ENCODE data around the gene AOC1.

The AOC1 gene

DNA sequence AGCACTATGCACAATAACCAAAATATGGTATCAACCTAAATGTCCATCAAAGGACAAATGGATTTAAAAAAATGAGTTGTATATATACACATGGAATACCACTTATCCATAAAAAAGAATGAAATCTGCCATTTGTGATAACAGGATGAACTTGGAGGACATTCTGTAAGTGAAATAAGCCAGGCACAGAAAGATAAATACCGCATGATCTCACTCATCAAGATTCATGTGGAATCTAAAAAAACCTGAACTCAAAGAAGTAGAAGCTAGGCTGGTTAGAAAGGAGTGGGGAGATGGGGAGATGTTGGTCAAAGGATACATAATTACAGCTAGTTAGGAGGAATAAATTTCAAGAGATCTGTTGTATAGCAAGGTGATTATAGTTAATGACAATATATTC, 17.3 kb upstream of the AOC1 start:
- no peak for DNase-seq

DNA sequence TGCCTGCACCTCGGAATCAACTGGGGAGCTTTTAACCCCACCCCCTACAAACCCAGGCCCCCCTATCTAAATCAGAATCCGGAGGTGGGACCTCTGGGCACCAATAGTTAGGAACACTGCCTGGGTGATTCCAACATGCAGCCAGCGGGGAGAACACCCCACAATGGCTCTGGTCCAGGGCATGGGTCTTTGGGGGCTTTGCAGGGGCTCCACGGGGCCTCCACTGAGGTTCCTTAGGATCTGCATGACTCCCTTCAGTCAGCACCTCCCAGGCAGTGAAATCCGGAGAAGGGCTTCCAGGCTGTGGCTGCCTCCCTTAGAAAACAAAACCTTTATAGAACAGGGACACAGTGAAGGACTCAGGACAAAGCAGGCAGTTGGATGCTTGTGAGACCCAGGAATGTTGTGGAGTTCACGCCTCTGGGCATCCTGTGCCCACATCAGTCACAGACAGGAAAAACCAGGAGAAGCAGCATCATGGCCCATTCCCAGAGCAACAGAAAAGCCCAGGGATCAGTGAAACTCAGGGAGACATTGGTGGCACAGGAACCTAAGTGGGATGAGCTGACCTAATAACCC, 16.5 kb upstream of the AOC1 start:
- no peak for DNase-seq

DNA sequence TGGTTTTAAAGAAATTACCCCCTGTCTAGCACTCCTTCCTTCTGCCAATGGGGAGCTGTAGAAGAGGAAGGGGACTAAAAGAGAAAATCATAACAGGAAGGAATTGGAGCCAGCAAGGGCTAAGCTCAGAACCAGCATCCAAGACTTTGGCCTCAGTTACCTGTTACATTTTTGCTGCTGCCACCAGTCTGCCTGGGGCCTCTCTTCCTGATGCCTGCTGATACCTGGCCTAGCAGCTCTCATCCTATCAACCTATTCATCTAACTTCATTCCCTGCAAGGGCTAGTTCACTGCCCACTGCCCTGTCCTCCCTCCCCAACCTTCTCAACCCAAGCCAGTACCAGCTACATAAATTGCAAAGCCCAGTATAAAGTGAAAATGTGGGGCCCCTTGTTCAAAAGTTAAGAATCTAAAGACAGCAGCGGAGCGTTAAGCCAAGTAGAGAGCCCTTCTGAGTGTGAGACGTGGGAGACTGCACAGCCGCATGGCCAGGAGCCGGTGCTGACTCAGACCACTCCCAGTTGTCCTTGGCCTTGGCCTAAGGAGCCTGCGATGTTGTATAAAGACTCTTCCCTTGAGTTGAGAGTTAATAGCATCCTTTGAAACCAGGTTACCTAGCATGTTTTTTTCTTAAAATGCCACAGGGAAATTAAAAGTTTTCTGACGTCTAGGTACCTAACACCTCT, 13.2 kb upstream of the AOC1 start:
- no peak for DNase-seq

DNA sequence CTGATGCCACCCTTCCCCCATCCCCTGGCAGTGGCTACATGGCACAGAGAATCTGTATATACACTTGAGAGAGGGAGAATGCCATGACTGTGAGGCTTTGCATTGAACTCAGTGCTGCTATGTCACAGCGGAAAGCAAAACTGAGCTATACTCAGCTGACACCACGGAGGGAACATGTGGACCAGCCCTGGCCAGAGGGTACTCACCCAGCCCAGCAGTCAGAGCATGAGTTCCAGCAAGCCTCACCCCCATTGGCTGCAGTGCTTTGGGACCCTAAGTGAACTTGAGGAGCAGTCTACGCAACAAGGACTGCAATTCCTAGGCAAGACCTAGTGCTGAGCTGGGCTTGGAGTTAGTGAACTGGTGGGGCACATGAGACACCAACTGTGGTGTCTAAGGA, 10.3 kb upstream of the AOC1 start:
- no peak for DNase-seq

DNA sequence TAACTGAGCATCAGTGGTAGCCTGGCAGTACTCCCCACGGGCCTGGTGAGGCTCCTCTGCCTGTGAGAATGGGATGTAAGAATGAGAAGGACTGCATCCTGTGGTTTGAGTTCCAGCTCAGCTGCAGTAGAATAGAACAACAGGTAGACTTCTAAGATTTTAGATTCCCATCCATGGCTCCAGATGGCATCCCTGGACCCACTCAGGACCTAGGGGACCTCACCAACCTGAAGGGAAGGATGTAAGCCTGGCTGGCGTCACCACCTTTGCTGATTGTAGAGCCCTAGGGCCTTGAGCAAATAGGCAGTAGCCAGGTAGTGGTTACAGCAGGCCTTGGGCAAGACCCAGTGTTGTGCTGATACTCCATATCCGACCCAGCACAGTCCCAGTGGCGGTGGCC, 9.6 kb upstream of the AOC1 start:
- no peak for DNase-seq

DNA sequence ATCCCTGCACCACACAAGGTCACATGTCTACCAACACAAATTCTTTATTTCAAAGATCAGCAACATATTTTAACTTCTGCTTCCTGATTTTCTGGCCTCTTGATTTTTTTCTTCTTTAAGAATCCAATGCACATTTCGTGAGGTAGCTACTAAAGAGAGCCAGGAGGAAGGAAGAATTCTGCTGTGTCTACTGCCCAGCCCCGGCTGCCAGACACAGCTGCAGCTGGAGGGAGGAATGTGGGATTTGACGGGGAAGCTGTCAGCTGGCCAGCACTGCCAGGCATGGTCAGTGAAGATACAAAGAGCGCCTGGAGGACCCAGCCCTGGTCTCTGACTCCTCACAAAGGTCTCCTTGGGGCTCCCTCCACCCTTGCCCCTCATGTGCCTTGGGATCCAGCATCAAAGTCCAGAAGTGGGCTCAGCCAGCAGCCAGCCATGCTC, 6.9 kb upstream of the AOC1 start:
- DNase-seq: no peak

DNA sequence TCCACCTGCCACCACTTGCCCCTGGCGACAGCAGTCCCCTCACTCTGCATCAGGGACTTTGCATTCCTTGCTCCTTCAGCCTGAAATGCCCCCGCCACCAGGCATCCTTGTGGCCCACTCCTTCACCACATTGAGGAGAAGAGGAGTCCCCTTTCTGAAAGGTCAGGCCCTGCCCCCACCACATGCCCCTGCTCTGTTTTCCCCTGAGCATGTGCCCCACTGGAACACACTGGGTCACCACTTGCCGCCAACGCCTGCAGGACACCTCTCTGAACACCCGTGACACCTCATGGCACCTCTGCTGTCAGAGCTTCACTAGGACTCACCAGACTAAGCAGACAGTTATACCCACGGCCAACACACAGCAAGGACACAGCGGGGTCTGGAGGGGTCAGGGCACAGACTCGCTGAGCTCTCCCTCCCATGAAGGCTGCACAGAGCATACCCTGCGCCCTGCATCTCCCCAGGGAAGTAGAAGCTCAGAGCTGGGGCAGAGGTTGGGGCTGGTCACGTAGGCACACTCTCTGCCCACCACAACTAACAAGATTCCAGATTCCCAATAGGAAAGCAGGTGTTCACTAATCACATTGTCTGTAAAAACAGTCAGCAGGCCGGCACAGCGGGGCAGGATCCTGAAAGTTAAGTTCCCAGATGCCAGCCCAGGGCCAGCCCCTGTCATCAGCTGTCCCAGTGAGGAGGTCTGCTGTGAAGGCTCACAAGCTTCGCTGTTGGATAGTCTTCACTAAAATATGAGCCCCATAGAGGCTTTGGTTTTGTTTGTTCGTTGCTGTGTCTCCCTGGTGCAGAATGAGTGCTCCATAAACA, 5.8 kb upstream of the AOC1 start:
- no peak for DNase-seq

DNA sequence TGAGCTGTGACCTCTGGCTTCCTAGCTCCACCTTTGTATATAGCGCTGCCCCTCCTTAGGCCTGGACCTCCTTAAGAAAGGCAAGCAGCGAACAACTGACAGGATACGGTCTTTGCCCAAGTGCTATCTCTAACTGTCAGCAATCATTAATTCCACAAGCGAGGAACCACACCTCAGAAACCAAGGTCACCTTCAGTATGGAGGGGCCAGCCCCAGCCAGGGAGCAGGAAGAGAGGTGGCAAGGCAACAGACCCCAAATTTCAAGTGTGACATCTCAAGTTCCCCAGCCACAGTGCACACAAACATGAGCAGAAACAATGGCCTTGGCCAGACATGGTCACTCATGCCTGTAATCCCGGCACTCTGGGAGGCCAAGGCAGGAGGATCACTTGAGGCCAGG, 4.8 kb upstream of the AOC1 start:
- no peak for DNase-seq

DNA sequence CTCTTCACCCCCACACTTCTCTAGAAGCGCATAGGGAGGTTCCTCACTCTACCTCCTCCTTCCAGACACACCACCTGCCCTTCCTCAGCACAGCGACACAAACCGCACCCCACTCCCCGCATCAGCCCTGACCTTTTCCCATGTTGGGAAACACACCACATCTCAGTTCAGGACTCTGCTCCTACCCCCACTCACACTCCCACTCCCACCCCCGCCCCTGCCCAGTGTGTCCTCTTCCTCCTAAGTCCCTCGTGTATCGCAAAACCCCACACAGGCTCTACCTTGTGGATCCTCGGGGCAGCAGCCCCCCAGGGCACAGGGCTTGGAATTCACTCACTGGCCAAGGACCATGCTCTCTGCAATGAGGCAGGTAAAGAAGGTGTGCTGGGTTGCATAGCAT, 4.2 kb upstream of the AOC1 start:
- DNase-seq: no peak

DNA sequence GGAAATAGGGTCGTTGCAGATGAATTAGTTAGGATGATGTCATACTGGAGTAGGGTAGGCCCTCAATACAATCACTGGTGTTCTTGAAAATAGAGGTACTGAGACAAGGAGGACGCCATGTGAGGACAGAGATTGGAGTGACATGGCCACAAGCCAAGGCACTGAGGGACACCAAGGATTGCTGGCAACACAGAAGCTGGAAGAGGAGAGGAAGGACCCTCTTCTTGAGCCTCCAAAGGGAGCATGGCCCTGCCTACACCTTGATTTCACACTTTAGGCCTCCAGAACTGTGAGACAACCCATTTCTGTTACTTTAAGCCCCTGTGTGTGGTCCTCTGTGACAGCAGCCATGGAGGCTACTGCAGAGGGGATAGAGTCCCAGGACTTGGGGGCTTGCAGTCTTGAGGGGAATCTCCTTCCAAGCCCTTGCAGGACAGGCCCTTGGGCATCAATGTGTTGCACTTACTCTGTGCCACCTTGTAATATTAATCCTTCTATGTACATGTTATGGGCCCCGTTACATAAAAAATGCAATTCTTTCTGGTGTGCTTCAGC, 3.7 kb upstream of the AOC1 start:
- no peak for DNase-seq

DNA sequence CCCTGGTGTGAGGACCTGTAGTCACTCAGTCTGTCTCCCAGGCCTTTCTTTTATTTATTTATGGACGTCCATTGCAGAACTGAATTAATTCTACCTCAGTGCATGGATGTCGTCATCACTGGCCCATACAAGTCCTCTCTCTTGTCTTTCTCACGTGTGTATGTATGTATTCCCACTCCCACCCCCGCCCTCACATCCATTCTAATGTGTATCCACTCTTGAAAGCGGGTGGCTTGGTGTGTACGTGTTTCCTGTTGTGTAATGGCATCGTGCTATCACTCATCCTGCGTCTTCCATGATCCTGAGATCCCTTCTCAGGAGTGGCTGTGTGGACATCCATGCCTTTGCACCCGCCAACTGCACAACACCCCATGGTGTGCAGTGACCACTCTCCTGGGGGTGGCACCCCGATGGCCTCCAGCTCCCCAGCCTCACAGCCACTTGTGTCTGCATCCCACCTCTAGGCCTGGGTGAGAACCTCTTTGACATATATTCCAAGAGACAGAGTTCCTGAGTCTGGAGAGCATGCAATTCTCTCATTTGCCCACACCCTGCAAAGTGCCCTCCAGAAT, 3.0 kb upstream of the AOC1 start:
- DNase-seq: no peak

DNA sequence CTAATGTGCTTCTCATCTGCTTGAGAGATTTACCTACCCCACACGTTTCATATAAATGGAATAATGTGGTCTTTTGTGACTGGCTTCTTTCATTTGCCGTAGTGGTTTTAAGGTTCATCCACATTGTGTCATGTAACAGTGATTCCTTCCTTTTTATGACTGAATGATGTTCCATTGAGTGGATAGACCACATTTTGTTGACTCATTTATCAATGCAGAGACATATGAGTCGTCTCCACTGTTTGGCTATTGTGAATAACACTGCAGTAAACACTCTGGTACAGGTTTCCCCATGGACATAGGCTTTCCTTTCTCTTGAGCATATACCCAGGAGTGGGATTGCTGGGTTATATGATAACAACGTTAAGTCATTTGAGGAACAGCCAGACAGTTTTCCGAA, 2.0 kb upstream of the AOC1 start:
- no peak for DNase-seq

DNA sequence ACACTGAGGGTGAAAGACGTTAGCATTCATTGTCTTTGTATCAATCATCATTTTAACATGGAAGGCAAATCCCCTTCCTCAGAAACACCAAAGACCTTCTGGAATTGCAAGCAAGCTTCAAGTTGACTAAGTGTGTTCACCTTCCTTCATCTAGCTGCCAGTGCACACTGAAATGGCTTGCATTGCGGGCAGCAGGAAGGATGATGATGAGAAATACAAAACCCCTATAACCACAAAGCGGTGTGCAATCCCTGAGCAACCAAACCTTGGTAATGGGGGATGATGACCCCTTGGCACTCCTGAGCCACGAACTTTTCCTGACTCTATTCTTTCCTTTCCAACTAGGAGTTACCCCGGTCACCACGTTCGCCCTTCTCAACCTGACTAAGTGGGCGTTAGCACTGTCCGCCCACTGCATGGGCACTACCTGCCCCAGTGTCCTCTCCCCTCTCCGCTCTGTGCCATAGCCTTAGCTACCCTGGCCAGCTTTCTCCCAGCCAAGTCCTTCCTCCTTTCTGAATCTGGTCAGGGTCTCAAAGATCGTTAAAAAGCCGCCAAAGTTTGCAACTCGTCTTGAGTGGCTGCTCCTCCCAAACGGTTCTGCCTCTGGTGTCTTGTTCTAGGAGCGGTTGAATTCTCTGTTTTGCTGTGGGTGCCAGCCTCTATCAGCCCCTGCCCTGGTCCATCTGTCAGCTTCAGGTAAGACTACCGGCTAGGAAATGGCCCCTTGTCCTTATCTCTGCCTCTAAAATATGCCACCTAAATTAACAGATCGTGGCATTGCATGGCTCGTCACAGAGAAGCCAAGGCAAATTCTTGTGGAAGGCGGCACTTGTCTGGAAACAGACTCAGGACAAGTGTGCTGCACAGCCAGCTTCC, 586 bp upstream of the AOC1 start:
- DNase-seq: no peak

DNA sequence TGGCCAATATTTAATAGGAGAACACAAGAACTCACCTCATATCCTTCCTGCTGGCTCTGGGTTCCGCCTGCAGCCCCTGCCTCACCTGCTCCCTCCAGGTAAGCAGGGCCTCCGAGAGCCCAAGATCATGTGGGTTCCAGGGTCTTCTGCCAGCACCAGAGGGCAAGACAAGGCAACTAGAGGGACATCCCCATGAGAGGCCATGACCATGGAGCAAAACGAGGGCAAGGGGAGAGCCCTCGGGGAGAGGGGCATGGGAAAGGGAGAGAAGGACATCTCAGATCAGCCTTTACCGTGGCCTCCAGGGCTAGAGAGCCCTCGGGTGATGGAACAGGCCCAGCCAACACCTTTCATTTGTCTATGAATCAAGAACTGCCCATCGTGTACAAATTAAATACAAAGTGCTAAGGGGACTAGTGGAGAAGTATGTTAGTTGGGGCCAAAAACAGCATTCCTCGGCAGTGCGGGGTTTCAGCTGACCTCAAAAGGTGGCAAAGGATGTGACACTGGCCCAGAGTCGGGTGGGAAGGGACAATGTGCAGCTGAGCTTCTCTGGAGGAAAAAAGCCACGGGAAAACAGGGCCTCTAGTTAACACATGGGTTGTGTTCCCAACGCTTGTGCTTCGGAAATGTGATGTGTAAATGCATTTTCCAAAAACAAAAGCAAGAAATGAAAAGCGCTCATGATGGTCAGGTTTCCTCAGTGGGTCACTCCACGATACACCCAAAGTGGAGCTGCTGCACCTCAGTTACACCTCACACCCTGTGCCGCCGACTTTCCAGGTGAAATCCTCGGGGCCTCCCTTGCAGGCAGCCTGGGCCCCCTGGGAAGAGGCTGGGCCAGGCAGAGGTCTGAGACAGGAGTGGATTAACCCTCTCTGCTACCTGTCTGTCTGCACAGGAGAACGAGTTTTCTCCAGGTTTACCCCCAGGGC, 2.0 kb downstream of the AOC1 start:
- no peak for DNase-seq

DNA sequence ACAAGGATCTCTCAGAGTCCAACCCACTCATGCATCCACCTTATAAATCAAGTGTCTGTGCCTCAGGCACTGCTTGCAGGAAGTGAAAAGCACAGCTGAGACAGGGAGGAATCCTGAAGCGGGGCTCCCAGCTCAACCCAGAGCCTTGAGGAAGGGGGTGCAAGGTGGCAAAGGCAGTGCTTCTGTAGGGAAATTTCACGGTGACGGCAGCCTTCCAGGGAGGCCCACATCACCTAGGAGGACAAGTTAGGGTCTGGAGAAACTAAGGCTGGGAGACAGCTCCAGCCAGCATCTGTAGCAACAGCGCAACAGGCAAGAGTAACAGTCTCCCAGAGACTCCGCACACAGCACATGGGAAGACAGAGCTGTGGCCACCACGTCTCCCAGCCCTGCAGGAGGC, 2.7 kb downstream of the AOC1 start:
- no peak for DNase-seq

DNA sequence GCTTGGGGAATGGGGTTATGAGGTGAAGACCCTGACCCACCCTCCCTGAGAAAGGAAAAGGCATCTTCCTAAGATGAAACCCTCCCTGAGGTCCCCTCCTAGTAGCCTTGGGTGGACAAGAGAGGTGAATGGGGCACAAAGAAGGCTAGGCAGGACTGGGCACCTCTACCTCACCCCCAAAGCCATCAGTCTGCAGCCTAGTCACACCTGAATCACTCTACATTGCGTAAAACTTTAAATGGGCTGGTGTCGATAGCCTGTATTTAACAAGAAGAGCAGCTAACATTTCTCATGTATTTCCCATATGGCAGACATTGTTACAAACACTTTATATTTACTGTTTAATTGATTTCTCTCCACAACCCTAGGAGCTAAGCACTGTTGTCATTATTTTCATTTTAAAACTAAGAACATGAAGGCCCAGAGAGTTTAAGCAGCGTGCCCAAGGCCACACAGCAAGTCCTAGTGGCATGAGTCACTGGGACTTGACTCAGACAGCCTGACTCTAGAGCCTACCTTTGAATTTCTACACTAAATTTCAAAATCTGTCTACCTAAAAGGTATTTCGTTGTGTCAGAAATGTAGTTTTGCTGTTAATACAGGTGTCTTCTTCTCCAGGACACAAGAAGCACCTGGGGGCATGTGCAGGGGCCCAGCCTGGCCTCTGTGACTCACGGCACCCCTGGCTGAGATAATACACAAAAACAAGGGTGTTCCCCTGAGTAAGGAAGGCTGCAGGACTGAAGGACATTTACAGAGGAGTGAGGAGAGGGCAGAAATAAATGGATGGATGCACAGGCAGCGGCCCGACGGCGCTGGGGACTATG, 3.4 kb downstream of the AOC1 start:
- DNase-seq: no peak

DNA sequence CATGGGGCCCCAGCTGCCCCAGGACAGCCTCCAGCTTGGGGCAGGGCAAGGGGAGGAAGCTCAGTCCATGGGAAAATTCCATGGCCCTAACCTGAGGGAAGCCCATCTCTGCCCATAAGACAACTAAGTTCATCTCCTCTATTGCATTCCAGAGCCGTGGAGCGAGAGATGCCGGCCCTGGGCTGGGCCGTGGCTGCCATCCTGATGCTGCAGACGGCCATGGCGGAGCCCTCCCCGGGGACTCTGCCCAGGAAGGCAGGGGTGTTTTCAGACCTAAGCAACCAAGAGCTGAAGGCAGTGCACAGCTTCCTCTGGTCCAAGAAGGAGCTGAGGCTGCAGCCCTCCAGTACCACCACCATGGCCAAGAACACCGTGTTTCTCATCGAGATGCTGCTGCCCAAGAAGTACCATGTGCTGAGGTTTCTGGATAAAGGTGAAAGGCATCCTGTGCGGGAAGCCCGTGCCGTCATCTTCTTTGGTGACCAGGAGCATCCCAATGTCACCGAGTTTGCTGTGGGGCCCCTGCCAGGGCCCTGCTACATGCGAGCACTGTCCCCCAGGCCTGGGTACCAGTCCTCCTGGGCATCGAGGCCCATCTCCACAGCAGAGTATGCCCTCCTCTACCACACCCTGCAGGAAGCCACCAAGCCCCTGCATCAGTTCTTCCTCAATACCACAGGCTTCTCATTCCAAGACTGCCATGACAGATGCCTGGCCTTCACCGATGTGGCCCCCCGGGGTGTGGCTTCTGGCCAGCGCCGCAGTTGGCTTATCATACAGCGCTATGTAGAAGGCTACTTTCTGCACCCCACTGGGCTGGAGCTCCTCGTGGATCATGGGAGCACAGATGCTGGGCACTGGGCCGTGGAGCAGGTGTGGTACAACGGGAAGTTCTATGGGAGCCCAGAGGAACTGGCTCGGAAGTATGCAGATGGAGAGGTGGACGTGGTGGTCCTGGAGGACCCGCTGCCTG, 4.3 kb downstream of the AOC1 start:
- no peak for DNase-seq

DNA sequence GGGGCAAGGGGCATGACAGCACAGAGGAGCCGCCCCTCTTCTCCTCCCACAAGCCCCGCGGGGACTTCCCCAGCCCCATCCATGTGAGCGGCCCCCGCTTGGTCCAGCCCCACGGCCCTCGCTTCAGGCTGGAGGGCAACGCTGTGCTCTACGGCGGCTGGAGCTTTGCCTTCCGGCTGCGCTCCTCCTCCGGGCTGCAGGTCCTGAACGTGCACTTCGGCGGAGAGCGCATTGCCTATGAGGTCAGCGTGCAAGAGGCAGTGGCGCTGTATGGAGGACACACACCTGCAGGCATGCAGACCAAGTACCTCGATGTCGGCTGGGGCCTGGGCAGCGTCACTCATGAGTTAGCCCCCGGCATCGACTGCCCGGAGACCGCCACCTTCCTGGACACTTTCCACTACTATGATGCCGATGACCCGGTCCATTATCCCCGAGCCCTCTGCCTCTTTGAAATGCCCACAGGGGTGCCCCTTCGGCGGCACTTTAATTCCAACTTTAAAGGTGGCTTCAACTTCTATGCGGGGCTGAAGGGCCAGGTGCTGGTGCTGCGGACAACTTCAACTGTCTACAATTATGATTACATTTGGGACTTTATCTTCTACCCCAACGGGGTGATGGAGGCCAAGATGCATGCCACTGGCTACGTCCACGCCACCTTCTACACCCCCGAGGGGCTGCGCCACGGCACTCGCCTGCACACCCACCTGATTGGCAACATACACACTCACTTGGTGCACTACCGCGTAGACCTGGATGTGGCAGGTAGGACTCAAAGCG, 5.1 kb downstream of the AOC1 start:
- DNase-seq: no peak
